HFFc6 (cell line): ENCODE data around the gene CFAP92. TPM values are rescaled to one million over a fixed set of nuclear protein-coding genes. Genes with fewer than 3 reads are reported as not detected.
A peak's percentile ranks its signal among the peaks of the same experiment; 100 is the strongest.

Experiments
- DNase-seq: peaks from one replicate; pipeline ENCODE4 v3.0.0-alpha.2; 2018
- H3K27ac Mint-ChIP-seq: 2 replicates; pipeline ENCODE4 v1.8.0; 2020; ENCODE audit warnings: mild to moderate bottlenecking, mixed read lengths
- H3K27me3 Mint-ChIP-seq: 2 replicates; pipeline ENCODE4 v1.8.0; 2021; ENCODE audit warnings: mild to moderate bottlenecking, moderate library complexity, mixed read lengths; ENCODE audit not compliant: insufficient read depth
- H3K36me3 Mint-ChIP-seq: 2 replicates; pipeline ENCODE4 v1.8.0; 2021; ENCODE audit warnings: low read depth, mixed read lengths
- H3K4me1 Mint-ChIP-seq: 2 replicates; pipeline ENCODE4 v1.8.0; 2020; ENCODE audit warnings: low read depth, mixed read lengths
- H3K4me3 Mint-ChIP-seq: 2 replicates; pipeline ENCODE4 v1.8.0; 2020; ENCODE audit warnings: mild to moderate bottlenecking, moderate library complexity, mixed read lengths
- H3K9me3 Mint-ChIP-seq: 2 replicates; pipeline ENCODE4 v1.8.0; 2020; ENCODE audit warnings: mild to moderate bottlenecking, mixed read lengths
- total RNA-seq, 6 experiments: library from RNA; stranded (reverse); fragmentation: NEBNext Ultra II Directional; extraction: Animal tissue kit (Norgen Biotek cat#: 25700); gene quantifications; 2 replicates in 1 of 6; 3 replicates in 5 of 6; pipeline ENCODE4 v1.2.3, GENCODE V29; 2021
- TF ChIP-seq, protein P1 (sequence below): fragments of 200-600 bp; sonication (generic); IDR thresholded peaks from 2 replicates; pipeline ENCODE4 v1.5.0; 2021; ENCODE audit warnings: antibody characterized with exemption, mild to moderate bottlenecking

CFAP92 gene
- total RNA-seq, 6 experiments from 2014 or later: not detected

DNA sequence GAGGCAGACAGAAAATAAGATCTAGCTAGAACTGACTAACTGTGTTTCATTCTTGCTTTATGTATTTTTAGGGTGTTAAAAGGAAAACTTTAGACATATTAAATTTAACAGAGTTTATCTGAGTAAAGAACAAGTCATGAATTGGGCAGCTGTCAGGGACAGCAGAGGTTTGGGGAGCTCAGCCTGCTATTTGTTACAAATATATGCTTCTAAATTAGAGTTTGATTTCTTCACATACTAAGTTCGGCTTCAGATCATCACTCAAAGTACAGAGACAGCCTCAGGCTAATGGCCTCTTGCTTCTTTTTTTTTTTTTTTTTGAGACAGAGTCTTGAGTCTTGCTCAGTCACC is 29.1 kb upstream of the CFAP92 start:
- Mint-ChIP-seq H3K27ac (no peak overlapping the region), H3K9me3 (no peaks in the 10 kb centered on the region), H3K4me1 (peaks cover 22% of the 10 kb centered on the region), H3K4me3 (no peak overlapping the region), H3K36me3 (no peaks in the 10 kb centered on the region), H3K27me3 (peaks cover 56% of the 10 kb centered on the region)
- no peak for DNase-seq
- TF ChIP-seq, protein P1, sequence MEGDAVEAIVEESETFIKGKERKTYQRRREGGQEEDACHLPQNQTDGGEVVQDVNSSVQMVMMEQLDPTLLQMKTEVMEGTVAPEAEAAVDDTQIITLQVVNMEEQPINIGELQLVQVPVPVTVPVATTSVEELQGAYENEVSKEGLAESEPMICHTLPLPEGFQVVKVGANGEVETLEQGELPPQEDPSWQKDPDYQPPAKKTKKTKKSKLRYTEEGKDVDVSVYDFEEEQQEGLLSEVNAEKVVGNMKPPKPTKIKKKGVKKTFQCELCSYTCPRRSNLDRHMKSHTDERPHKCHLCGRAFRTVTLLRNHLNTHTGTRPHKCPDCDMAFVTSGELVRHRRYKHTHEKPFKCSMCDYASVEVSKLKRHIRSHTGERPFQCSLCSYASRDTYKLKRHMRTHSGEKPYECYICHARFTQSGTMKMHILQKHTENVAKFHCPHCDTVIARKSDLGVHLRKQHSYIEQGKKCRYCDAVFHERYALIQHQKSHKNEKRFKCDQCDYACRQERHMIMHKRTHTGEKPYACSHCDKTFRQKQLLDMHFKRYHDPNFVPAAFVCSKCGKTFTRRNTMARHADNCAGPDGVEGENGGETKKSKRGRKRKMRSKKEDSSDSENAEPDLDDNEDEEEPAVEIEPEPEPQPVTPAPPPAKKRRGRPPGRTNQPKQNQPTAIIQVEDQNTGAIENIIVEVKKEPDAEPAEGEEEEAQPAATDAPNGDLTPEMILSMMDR: no peak

DNA sequence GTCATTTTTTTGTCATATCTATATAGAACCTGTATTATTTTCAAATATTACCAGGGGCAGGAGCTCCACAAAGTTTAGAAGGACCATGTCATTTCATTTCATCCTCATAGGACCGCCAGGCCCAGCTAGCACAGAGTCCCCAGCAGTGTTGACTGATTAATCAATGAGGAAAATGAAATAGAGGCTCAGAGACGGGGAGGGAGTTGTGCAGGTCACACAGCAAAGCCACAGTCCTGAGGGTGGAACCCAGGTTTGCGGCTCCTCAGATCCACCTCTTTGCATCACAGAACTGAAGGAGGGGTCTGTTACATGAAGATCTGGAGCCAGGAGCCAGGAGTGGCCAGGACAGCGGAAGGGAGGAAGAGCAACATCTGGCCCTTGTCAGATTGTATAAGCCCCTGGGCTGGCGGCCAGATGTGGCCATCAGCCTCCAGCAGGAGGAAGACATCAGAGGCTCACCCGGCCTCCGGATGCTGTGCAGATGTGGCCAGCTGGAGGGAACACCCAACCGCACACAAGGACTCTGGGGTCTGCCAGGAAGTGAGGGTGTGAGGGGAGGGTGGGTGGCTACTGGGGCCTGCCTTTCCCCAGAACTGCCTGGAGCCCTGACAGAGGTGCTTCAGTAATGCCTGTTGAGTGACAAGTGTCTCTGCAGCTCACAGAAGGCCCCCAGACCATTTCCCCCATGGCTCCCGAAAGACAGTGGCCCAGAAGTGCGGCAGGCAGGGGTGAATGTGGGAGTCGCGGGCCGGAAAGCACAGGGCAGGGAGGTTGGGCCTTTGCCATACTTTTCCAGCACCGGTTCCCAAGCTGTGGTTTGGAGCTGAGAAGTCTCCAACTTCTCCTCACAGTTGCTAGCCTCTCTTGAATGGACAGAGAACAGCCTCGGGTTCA is 28.5 kb upstream of the CFAP92 start:
- H3K9me3 Mint-ChIP-seq: no peaks in the 10 kb centered on the region
- H3K4me3 Mint-ChIP-seq: no peak overlapping the region
- TF ChIP-seq, protein P1: no peak
- peaks cover 22% of the 10 kb centered on the region for H3K4me1 Mint-ChIP-seq
- H3K36me3 Mint-ChIP-seq: no peaks in the 10 kb centered on the region
- DNase-seq: no peak
- peaks cover 54% of the 10 kb centered on the region for H3K27me3 Mint-ChIP-seq
- no peak overlapping the region for H3K27ac Mint-ChIP-seq

DNA sequence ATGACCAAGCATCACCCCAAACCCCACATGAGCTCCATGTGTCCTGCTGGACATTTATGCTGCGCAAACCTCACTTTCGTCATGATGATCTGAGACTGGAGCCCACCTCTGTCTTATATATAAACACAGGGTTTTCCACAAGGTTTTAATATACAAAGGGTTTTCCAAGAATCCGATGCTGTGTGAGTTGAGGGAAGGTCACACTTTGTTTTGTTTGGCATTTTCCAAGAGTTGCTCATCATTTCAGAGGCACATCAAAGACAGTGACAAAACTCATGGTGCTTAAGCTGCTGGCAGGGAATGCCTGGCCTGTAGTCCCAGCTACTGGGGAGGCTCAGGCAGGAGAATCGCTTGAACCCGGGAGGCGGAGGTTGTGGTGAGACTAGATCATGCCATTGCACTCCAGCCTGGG is 27.3 kb upstream of the CFAP92 start:
- DNase-seq: peak; percentile 21
- H3K4me1 Mint-ChIP-seq: peaks cover 22% of the 10 kb centered on the region
- no peaks in the 10 kb centered on the region for H3K9me3 Mint-ChIP-seq
- TF ChIP-seq, protein P1: no peak
- H3K27ac Mint-ChIP-seq: no peak overlapping the region
- no peak overlapping the region for H3K4me3 Mint-ChIP-seq
- no peaks in the 10 kb centered on the region for H3K36me3 Mint-ChIP-seq
- H3K27me3 Mint-ChIP-seq: peaks cover 54% of the 10 kb centered on the region

DNA sequence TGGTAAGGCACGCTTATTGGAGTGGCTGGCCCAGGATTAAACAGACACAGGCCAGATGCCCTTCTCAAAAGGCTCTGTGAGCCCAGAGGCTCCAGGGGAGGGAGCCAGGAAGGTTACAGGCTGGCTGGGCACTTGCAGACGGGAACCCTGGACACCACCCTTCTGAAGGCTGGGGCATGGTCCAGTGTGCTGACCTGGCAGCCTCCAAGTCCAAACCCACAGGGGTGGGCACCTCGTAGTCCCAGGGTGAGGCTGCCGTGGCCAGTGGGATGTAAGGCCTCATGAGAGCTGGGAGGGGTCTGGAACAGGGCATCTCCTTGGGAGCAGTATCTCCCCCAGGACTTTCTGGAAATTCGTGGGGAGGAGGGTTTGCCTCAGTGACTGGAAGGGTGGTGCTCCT is 26.8 kb upstream of the CFAP92 start:
- H3K9me3 Mint-ChIP-seq: no peaks in the 10 kb centered on the region
- peaks cover 23% of the 10 kb centered on the region for H3K4me1 Mint-ChIP-seq
- no peak overlapping the region for H3K27ac Mint-ChIP-seq
- TF ChIP-seq, protein P1: no peak
- no peaks in the 10 kb centered on the region for H3K36me3 Mint-ChIP-seq
- H3K4me3 Mint-ChIP-seq: no peak overlapping the region
- H3K27me3 Mint-ChIP-seq: peaks cover 56% of the 10 kb centered on the region
- DNase-seq: no peak

DNA sequence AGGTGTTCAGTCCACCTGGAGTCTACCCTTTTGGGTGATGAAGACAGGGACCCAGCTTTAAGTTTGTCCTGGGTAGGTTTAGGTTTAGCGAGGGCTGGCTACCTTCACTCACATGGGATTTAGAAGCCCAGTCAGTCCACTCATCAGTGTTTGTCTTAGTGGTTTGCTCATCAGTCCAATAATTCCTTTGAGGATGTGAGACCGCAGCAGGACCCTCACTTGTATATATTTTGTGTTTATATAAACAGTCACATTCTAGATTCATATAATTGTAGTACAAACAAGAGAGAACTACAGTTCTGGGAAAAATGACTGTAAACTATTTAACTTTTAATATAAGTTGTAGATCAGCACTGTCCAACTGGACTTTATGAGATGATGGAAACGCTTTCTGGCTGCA is 25.4 kb upstream of the CFAP92 start:
- H3K27me3 Mint-ChIP-seq: peaks cover 57% of the 10 kb centered on the region
- H3K27ac Mint-ChIP-seq: no peak overlapping the region
- H3K9me3 Mint-ChIP-seq: no peaks in the 10 kb centered on the region
- DNase-seq: no peak
- H3K4me3 Mint-ChIP-seq: no peak overlapping the region
- H3K4me1 Mint-ChIP-seq: peaks cover 13% of the 10 kb centered on the region; the same call in 1 of the 2 replicates
- TF ChIP-seq, protein P1: no peak
- H3K36me3 Mint-ChIP-seq: no peaks in the 10 kb centered on the region
